ENCODE data around the gene POLR2L. TPM values are rescaled to one million over a fixed set of nuclear protein-coding genes. Genes with fewer than 3 reads are reported as not detected.

The POLR2L gene
- total and polyA plus RNA-seq, 2 of the 13 experiments (the other 11 are each of a cell fraction or from before 2014, with no cell fraction given) = 104 to 114 TPM

- 0 out of 2 replicates have a peak, but pooled peaks have one; percentile 6 for TF ChIP-seq SOX5 (CRISPR knock-in tag; IDR thresholded peaks at IDR 0.05; ENCODE audit: borderline replicate concordance)
- no peak for TF ChIP-seq NFRKB (IDR thresholded peaks at IDR 0.05)
- no peak; the same call in 1 of the 2 replicates for TF ChIP-seq SAFB2 (CRISPR knock-in tag; IDR thresholded peaks at IDR 0.05; ENCODE audit: borderline replicate concordance, low read depth)
- TF ChIP-seq TBL1XR1 (IDR thresholded peaks at IDR 0.05; ENCODE audit: borderline replicate concordance, low read length, partially characterized antibody) = no peak
- TF ChIP-seq ZBTB7A (CRISPR knock-in tag; IDR thresholded peaks at IDR 0.05) = no peak
- peak in 1 of 2 experiments; percentile 70; a peak in 3 of 4 replicates for TF ChIP-seq HMGXB4 (CRISPR knock-in tag; IDR thresholded peaks at IDR 0.05; ENCODE audit: borderline replicate concordance in 1 of 2, low read depth in 1 of 2)
- TF ChIP-seq ZNF224 (CRISPR knock-in tag; IDR thresholded peaks at IDR 0.05) = 0 out of 2 replicates have a peak, but pooled peaks have one; percentile 70
- no peak for TF ChIP-seq RAD51 (IDR thresholded peaks at IDR 0.05; ENCODE audit: borderline replicate concordance)
- 0 out of 2 replicates have a peak, but pooled peaks have one; percentile 35 for TF ChIP-seq ZNF44 (CRISPR knock-in tag; IDR thresholded peaks at IDR 0.05)
- TF ChIP-seq ZBTB40 (IDR thresholded peaks at IDR 0.05) = no peak
- no peak for TF ChIP-seq ZBTB40 (CRISPR knock-in tag; IDR thresholded peaks at IDR 0.05)
- no peak for TF ChIP-seq ELF1 (CRISPR knock-in tag; IDR thresholded peaks at IDR 0.05)
- no peak for TF ChIP-seq SYNCRIP (IDR thresholded peaks at IDR 0.05; ENCODE audit: insufficient read depth, low read depth, low read length)
- TF ChIP-seq HHEX (CRISPR knock-in tag; IDR thresholded peaks at IDR 0.05) = no peak
- TF ChIP-seq NONO (IDR thresholded peaks at IDR 0.05) = no peak
- no peak for TF ChIP-seq NONO (CRISPR knock-in tag; conservative IDR thresholded peaks at IDR 0.05)
- no peak for TF ChIP-seq RAD21 (CRISPR knock-in tag; IDR thresholded peaks at IDR 0.05)
- no peak for TF ChIP-seq HNF4G (IDR thresholded peaks at IDR 0.05; ENCODE audit: borderline replicate concordance, low read depth, low read length)
- no peak for TF ChIP-seq HNF4G (CRISPR knock-in tag; IDR thresholded peaks at IDR 0.05; ENCODE audit: borderline replicate concordance, low read depth)
- no peak for TF ChIP-seq PCBP2 (optimal IDR thresholded peaks at IDR 0.05; ENCODE audit: low read depth, low read length, poor library complexity, severe bottlenecking)
Measured at GRCh38 chr11:797296-798092, 44.8 kb downstream of the POLR2L start (continued).
